Tibial nerve (tissue), 3 donors: ENCODE measurements around the gene CUL9.

Experiments used
- CTCF ChIP-seq, 5 experiments: fragments of 200-600 bp in 3 of 5; fragments of 450-650 bp in 2 of 5; sonication (generic) in 3 of 5; IDR thresholded peaks; one replicate each; pipeline ENCODE4 v1.5.1; 2016 to 2019; ENCODE audit warnings: antibody characterized with exemption in 5 of 5, mild to moderate bottlenecking in 3 of 5, moderate library complexity in 2 of 5
- POLR2A ChIP-seq, 2 donors: fragments of 450-650 bp; IDR thresholded peaks; one replicate each; pipeline ENCODE4 v1.6.1; 2017; ENCODE audit warnings: antibody characterized with exemption in 2 of 2, mild to moderate bottlenecking in 2 of 2, moderate library complexity in 2 of 2

GRCh38 chr6:43189776-43190304, 7.8 kb downstream of the CUL9 start:
- TF ChIP-seq CTCF (IDR thresholded peaks at IDR 0.05), result no peak
- TF ChIP-seq POLR2A (IDR thresholded peaks at IDR 0.05), result no peak
